Stimulated activated CD8-positive, alpha-beta memory T cell treated with anti-CD3 and anti-CD28 coated beads, Interleukin-15, amount 100 ng/mL, for 24 hours (primary cell): ENCODE data around the gene OR1J1.

Source experiments
- DNase-seq: peaks from one replicate; pipeline ENCODE4 v3.0.0-alpha.2; 2020; ENCODE audit warnings: low read depth

Gene OR1J1

GRCh38 chr9:122444041-122444733, 33.5 kb downstream of the OR1J1 start:
- DNase-seq = no peak

GRCh38 chr9:122442568-122442967, 35.2 kb downstream of the OR1J1 start:
- no peak for DNase-seq
